NCI-H146 (cell line): ENCODE results near the gene CMTM7.

Experiments used
- DNase-seq: peaks from one replicate; lab custom pipeline; 2025; lab: John Stamatoyannopoulos, UW

The CMTM7 gene

DNA sequence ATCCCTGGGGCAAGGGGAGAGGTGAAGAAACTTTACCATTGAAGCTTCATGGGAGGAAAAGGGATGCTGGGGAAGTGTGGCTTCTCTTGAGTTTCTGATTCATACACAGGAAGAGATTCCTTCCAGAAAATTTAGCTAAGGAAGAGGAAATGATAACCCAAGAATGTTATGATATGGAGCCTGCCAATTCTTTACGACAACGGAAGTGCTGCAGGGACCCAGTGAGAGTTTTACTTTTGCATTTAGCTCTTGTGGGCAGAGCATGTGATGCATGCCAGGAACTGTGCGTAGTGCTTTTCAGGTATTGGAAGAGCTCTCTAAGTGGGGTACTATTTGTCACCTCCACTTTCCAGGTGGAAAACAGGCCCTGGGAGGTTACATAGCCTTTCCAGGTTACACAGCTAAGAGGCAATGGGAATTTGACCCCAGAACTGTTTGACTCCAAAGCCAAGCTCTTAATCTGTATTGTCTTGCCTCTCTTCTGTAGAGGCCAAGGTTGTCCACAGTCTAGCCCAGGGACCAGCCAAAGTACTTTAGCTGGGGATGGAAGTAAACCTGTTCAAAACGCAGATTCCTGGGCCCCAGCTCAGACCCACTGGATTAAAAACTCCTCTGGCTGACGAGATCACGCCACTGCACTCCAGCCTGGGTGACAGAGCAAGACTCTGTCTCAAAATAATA, 23.0 kb downstream of the CMTM7 start:
- DNase-seq = no peak

DNA sequence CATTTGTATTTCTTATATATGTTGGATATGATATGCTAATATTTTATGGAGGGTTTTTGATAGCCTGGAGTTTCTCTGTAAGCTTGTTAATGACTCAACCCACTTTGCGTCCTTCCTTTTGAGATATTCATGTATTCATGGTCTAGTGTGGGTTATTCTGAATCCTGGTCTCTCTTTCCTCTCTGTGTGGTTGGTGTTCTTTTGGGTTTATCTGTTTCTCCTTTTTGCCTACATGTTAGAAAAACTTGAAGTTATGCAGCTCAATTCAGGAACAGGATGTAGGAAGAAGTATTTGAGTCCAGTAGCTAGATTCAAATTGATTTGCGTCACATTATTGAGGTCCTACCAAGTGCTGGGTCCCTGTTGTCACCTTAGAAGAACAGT, 28.1 kb downstream of the CMTM7 start:
- no peak for DNase-seq

DNA sequence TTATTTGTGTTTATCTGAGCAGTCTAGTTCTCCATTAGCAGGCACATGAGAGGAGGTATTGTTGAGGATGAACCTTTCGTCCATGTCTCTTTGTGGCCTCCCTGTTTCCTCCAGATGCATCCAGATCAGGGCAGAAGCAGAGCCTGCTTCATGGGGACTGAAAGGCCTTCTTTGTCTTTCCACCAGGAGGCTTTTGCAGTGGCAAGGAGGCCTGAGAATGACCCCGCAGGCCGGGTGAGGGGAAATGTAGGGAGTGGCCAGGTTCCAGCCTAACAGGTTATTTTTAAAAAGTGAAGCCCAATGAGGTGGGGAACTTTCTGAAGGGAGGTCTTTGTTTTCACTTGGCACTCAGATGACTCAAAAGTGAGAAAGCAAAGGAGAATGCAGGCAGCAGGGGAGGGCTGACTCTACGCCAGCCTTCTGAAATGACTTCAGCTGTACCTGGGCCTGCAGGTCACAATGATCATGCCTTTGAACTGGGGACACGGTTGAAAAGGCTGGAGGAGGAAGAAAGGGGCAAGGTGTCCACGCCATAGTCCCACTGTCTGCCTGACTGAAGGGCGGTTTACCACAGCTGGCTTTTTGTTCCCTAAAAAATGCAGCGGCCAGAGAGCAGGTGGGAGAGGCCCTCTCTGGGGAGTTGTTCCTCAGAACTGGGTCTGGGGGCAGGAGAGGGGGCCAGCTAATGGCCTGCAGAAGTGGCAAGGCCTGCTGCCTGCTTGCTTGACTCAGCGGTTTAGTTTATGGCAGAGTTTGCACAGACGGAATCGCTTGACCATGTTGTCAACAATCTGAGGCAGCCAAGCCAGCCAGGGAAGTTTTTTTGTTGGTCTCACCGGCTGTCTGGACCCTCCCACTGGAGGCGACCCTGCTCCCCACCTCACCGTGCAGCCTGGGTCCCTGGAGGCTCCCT, 28.7 kb downstream of the CMTM7 start:
- DNase-seq = no peak

DNA sequence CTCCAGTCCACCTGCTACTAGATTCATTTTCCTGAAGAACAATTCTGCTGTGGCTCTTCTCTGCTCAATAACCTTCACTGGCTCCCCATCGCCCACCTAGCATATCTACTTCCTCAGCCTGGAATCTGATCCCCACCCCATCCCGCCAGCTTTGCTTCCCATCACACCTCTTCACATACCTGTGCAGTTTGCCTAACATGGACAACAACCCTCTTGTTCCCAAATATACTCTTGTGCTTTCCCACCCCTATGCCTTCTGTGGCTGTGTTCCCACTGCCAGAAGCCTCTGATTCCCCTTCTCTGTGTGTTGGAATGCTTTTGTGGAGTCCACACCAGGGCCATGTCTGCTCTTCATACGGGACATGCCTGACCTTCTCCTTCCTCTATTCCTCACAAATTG, 29.5 kb downstream of the CMTM7 start:
- DNase-seq = no peak

DNA sequence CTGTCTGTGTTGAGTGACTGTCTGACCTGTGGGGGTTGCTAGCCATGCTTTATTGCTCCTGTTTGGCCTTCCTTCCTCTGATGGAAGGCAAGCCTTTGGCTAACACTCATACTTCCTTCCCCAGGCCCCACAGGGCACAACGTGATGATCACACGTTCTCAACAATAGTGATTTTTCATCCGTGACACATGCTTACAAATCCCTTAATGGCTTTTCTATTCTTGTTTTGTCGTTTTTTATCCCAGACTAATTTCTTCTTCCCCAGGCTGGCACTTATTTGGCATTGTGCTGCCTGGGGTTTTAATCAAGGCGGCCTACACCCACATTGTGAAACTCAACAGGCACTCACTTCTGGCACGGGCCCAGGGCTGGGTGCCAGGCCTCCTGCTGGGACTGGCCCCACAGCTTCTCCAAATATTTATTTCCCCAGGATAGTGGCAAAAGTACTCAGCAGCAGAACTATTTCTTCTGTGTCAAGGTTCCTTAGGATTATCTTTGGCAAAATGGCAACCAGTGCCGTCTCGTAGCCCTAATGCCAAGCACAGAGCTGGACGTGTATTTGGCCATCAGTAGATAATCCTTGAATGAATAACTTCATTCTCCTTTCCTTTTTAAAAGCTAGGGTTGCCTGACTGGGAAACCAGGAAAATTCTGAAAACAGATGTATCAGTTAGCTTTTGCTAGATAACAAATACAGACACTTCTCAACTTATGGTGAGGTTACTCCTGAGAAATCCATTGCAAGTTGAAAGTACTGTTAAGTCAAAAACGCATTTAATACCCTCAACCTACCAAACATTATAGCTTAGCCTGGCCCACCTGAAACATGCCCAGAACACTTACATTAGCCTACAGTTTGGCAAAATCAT, 30.6 kb downstream of the CMTM7 start:
- peak; percentile 75 for DNase-seq

DNA sequence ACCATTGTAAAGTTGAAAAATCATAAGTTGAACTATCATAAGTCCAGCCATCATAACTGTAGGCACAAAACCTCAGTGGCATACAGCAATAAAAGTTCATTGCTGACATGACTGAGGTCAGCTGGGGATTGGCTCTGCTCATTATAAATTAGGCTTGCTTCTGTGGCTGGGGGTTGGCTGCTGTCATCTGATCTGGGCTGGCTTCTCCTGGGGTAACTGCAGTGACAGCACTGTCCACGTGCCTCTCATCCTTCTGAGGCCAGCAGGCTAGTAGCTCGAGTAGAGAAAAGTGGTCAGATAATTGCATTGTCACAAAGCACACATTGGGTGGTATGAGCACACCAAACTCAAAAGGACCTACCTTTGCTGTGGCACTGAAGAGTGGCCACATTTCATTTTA, 31.3 kb downstream of the CMTM7 start:
- no peak for DNase-seq

DNA sequence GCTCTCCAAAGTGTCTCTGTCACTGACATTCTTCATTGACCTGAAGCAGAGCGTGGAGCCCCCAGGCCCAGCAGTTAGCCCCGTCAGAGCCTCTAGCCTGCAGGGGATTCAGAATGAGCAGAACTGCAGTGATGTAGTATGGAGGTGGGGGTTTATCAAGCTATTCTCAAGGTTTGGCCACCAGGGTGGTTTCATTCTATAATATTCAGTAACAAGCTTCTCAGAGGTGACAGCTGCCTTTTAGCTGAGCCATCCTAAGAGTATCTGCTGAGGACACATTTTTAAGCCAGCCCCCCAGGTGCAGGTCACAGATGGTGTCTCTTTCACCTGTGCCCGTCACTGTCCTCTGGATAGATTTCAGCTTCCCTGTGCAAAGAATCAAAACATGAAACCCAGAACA, 31.9 kb downstream of the CMTM7 start:
- DNase-seq = no peak

DNA sequence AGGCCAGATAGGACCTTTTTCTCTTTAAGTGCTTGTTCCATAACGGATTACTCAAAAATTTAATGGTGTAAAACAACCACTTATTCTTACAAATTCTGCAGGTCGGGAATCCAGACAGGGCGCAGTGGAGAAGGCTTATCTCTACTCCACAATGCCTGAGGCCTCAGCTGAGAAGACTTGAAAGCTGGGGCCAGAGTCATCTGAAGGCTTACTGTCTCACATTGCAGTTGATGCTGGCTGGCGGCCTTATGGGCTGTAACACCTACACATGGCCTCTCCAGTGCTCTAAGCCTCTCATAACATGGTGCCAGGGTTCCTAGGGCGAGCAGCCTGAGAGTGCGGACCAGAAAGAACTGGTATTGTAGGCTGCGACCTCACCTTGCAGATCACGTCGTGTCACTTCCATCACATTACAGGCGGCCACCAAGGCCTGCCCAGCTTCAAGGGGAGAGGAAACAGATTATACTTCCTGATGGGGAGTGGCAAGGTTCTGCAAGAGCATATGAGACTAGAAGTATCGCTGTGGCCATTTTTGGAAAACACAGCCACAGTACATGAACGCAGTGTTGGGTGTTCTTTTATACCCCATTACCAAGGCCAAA, 32.4 kb downstream of the CMTM7 start:
- DNase-seq = no peak

DNA sequence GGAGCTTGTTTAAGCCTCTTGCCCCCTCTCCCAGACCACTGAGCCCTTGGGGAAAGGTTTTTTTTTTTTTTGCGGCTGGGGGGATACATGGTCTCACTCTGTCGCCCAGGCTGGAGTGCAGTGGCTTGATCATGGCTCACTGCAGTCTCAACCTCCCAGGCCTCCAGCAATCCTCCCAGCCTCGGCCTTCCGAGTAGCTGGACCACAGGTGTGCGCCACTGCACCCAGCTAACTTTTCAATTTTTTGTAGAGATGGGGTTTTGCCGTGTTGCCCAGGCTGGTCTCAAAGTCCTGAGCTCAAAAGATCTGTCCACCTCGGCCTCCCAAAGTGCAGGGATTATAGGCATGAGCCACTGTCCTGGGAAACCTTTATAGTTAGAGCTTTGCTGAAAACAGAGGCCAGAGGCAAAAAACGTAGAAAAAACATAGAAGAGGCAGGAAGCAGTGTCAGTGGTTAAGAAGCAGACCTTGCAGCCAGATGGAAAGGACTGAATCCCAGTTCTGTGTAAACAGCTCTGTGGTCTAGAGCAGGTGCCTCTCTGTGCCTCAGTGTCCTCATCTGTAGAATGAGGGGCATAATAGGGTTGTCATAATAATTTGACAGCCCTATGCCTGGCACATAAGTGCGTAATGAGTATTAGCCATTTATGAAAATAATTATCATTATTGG, 33.1 kb downstream of the CMTM7 start:
- DNase-seq = no peak

DNA sequence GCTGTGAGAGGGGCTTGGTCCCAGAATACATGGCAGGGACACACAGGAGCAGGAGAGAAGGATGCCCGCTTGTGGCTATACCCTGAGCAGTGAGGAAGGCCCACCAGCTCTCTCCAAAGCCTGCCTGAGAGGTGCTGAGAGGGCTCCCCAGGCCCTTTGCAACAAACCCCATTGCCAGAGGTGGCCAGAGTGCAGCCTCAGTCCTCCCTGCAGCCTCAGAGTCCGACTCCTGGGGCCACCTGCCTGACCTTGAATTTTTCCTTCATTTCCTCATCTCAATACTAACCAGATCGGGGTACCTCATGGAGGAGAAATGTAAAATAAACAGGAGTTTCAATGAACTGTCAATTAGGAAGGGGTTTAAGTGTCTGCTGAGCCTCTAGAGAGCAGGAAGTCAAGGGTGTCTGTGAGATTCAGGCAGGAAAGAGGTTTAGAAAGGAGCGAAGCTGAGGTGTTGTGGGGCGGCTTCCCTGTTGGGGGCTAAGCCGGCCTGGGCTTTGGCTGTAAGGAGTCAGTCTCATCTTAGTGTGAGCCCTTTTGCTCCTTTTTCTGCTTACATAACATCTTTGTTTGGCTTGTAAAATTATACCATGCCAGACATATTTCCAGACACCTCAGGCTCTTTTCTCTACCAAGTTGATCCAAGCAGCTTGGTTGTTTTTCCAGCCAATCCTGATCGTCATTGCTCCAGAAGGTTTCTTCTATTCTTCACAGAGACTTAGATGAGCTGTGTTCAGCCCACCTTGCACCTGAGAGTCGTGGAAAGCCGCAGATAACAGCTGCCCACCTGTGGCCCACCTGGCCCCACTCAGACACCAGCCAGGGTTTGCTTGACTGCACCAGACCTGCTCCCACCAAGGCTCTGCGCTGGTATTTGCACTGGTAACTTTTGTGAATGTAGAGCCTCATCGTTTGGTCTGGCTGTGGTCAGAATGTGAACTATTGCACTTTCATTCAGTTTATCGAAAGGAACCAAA, 36.7 kb downstream of the CMTM7 start:
- DNase-seq = no peak

DNA sequence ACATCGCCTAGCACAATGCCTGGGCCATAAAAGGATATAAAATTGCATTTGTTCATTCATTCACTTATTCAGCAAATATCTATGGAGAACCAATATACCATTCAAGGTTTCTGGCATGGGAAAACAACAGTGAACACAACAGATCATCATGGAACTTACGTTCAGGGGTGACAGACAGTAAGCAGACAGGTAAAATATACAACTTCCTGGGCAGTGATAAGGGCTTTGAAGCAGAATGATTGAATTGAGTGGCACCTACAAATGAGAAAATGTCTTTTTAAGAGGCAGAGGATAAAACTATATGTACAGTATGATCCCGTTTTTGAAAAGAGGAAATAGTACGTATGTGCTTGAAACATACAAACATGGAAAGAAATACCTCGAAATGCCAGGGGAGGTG, 39.2 kb downstream of the CMTM7 start:
- no peak for DNase-seq

DNA sequence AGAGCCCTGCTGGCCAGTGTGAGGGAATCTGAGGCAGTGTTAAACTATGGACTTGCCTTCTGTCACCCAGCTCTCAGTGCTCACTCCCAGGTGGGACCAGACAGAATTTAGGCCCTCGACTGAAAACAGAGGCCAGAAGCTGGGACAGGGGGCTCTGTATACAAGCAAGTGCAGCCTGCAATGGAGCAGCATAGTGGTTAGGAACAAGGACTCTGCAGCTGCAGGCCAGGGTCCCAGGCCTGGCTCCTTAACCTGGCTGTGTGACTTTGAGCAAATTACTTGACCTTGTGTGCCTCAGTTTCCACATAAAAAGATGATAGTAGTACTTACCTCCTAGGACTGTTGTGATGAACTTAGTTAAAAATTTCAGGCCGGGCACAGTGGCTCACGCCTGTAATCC, 39.8 kb downstream of the CMTM7 start:
- DNase-seq = no peak

DNA sequence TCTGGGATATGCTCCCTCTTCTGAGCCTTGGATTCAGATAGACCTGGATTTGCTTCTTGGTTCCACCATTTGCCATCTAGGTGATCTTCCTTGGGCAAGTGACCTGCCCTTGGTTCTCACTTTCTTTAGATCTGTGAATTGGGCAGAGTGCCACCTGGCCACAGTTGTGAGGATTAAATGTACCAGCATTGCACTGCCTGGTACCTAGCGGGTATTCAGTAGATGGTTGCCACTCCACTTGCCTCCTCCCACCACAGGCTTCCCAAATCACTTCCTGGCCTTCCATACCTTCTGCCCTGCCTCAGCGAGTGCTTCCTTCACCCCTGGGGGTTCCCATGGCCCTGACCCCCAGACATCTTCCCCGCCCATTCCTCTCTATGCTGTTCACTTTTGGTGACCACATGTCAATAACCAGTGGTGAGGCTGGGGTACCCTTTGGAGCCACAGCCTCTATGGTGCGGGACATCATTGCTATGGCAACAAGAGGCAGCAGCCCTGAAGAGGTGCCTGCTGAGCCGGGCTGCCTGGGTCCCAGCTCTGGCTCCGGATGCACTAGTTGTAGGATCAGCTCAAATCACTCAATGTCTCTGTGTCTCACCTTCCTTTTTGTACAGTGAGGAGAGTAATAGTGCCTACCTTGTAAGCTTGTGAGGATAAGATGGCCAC, 40.5 kb downstream of the CMTM7 start:
- DNase-seq = no peak

DNA sequence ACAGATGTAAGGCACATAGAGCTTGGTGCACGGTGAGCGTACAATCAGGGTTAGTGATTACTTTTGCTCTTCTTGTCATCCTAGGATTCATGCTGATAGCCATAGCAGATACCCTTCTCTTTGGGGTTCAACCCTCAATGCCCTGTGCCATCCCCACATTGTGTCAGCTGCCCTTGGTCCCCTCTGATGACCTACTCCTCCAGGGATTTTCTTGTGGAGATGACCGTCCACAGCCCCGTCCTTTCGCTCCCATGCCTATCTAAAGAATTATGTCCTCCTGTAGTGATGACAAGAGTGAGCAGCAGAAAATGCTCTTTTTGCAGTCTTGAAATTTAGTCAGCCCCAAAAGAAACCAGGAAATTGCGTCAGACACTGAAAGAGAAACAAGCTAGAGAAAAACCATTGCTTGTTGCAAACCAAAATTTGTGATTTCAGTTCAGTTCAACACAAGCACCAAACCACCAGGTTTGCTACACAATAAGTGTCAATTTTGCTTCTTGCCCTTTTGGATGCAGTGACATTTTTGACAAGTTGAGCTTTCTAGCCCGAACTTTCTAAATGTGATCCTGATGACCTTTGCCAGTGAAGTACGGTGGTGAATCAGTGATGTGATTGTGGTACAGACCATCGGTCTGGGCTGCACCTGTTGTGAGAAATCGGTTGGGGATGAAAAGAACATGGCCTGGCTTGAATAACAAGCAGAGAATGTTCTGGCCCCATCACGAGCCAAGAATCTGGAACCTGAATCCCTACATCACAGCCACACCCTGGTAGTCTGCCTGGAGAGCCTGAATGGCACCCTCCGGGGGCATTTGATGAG, 41.3 kb downstream of the CMTM7 start:
- no peak for DNase-seq

DNA sequence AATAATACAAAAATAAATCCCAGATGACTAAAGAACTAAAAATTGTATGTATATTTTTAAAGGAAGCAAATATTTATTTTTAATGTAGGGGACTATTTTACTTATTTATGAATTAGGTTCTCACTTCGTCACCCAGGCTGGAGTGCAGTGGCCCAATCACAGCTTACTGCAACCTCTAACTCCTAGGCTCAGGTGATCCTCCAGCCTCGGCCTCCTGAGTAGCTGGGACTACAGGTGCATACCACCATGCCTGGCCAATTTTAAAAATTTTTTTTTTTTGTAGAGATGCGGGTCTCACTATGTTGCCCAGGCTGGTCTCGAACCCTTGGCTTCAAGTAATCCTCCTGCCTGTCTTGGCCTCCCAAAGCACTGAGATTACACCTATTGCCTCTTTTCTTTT, 42.6 kb downstream of the CMTM7 start:
- no peak for DNase-seq

DNA sequence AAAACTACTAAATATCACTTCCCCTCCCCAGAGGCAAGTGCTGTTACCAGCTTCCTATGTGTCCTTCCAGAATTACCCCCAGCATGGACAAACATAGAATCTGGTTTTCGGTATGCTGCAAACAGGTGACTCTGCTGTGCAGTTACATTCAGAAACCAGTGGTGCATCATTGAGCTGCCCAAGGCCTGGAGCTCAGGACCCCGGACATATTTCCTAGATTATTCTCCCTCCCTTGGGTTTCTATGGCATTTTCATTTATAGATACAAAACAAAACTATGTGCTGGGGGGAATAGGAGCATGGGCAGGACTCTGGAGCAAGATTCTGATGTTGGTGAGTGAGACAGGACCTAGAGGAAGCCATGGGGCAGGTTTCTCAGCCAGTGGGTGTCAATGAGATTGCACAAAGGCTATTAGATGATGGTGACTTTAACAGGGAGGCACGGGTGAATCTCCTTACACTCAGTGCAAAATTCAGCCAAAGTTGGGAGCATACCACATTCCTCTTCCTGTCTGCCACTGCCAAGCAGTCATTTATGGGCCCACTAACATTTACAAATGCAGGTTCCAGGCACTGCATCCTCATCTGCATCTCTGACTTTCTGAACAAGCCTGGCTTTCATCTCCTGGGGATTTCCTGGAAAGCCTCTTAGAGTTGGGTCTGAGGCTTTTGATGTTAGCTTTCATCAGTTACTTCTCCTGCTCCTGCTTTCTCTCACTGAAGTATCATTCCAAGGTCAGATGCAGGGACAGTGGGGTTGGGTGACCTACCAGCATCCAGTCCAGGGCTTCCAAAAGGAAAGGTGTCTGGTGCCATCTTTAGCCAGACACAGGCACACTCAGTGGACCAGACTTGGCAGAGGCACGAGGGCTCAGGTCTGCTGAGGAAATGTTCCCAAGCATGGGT, 44.5 kb downstream of the CMTM7 start:
- DNase-seq = no peak

DNA sequence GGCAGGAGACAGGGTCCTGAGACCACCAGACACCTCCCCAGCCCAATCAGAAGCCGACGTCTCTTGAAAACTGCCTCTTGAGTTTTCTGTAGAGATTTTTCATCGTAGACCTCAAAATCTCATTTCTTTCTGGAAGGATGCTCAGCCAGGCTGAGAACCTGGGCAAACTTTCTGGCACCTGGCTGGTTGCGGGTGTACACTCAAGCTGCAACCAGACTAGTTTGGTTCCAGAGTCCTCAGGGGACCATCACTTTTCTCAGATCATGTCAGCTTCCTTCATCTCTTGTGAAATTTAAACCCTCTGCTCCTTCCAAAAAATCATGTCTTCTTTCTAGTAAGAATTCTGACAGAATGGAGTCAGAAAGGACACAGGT, 45.1 kb downstream of the CMTM7 start:
- DNase-seq = no peak

DNA sequence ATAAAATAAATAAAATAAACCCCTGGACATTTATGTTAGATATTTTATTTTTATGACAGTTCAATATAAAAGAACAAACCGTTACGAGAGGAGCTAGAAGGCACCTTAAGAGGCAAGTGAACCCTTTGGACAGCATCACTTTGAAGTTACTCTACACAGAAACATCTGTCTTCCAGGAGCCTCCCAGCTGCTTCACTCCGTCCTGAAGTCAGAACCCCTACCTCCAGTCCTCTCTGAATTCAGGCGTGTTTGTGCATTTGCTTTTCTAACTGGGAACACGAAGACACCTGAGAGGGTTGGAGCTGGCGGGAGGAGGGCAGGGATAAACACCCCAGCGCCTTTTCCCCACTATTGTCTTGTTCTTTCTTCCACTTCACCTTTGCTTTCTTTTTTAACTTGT, 46.2 kb downstream of the CMTM7 start:
- no peak for DNase-seq
